GM19324 (cell line): Measurements from ENCODE around the gene RFX3.

Experiments
- ATAC-seq: cut with Tn5 transposase; IDR thresholded peaks from one replicate; pipeline ENCODE4 v1.9.1; 2021; ENCODE audit warnings: mild to moderate bottlenecking, moderate library complexity; ENCODE audit not compliant: unreplicated experiment, low FRiP score

Gene RFX3

GRCh38 chr9:3525836-3526164 lies at the start of gene RFX3:
Gene RFX3, minus strand, starts transcription at chr9:3526001. Its CDS starts 130,413 bp downstream, at chr9:3395588.
- peak; percentile 56 for ATAC-seq

- ATAC-seq, result no peak
These were observed 45.7 kb upstream of the RFX3 start for GRCh38 chr9:3571500-3571899.

- ATAC-seq, result no peak
These were observed 43.7 kb upstream of the RFX3 start for GRCh38 chr9:3569529-3569928.

GRCh38 chr9:3567988-3568387 lies 42.2 kb upstream of the RFX3 start:
- no peak for ATAC-seq

- ATAC-seq, result no peak
These were observed 27.4 kb upstream of the RFX3 start for GRCh38 chr9:3553076-3553765.

DNA sequence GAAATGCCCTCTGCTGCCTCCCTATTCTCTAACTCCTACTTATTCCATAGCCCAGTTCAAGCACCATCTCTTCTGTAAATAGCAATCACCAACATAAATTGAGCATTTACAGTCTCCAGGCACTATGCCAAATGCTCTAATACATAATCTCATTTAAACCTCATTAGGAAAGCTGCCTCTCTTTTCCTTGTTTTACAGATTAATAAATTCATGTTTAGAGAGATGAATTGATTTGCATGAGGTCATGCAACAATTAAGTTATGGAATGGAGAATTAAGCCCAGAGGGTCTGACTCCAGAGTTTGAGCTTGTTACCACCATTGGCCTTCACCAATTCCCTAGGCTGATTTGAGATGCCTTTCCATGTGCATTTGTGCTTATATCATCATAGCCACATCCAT lies 23.4 kb upstream of the RFX3 start:
- no peak for ATAC-seq

- ATAC-seq, result no peak
These were observed 22.8 kb upstream of the RFX3 start for GRCh38 chr9:3548648-3549047.

DNA sequence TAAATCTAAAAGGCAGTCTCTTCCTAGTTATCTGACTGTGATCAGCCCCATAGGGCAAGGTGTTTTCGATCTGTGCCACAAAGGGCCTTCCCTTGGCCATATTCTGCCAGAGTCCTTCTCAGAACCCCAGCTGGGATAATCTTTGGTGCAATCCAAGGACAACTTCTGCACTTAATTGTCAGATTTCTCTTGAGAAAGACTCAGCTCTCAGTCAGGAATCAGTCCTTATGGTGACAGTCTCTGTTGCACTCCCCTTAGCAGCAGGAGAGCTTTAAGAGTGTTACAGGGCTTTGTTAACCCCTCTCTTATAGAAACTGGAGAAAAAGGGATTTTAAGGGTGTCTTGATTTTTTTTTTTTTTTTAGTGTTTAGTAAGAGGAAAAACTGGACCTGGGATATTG lies 15.4 kb upstream of the RFX3 start:
- ATAC-seq, result no peak

- ATAC-seq, result no peak
These were observed 9.0 kb upstream of the RFX3 start for GRCh38 chr9:3534614-3535404.

- no peak for ATAC-seq
These were observed 6.4 kb upstream of the RFX3 start for GRCh38 chr9:3532158-3532557.

DNA sequence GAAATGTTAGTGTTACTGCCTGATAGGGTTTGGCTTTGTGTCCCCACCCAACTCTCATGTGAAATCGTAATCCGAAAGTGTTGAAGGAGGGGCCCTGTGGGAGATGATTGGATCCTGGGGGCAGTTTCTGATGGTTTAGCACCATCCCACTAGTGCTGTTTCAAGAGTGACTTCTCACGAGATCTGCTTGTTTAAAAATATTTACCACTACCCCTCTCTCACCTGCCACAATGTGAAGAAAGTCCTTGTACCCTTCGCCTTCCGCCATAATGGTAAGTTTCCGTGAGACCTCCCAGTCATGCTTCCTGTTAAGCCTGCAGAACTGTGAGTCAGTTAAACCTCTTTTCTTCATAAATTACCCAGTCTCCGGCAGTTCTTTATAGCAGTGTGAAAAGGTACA lies 2.6 kb upstream of the RFX3 start:
- ATAC-seq, result no peak

- peak; percentile 7 for ATAC-seq
These were observed 1.5 kb upstream of the RFX3 start for GRCh38 chr9:3526997-3527940.

- peak; percentile 72 for ATAC-seq
These were observed 580 bp upstream of the RFX3 start for GRCh38 chr9:3526165-3526996.

GRCh38 chr9:3525096-3525835 lies 535 bp downstream of the RFX3 start:
- peak; percentile 2 for ATAC-seq

- ATAC-seq, result no peak
These were observed 3.8 kb downstream of the RFX3 start for GRCh38 chr9:3521966-3522365.

DNA sequence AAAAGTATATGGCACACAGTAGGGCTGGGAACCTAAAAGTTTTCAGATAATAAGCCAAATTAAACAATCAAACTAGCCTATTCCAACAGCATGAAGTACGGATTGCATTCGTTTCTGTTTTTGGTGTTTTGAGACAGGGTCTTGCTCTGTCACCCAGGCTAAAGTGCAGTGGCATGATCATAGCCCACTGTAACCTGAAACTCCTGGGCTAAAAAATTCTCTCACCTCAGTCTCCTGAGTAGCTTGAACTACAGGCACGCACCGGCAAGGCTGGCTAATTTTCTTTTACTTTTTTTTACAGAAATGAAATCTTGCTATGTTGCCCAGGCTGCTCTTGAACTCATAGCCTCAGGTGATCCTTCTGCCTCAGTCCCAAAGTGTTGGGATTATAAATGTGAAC lies 5.2 kb downstream of the RFX3 start:
- ATAC-seq, result no peak

GRCh38 chr9:3517377-3518048 lies 8.3 kb downstream of the RFX3 start:
- no peak for ATAC-seq

DNA sequence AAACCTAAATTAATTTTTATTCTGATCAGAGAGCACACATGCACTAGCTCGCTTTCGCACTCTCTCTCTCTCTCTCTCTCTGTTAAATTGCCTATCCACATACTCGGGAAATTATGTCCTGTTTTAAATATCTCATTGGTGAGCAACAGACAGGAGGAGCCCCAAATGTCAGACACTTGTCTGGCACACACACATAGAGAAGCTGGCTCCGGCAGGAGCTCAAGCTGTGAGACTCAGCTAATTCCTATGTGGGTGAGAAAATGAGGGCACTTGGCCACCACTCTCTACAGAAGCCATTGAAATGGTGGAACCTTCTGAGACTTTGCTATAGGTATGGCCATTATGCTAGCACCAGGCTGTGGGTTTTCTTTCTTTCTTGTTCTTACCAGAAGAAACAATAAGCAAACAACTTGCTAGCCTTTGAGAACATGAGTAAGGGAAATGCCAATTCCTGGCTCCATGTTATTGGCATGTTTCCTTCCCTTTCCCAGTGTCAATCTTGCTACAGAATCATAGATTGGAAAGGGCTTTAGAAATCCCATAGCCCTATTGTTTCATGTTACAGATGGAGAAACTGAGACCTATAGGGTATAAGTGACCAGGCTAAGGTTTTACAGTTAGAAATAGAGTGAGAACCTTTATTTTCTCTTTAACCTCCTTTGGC lies 9.0 kb downstream of the RFX3 start:
- ATAC-seq, result no peak
